Measurements from ENCODE around the gene EFHD2.

Gene EFHD2

DNA sequence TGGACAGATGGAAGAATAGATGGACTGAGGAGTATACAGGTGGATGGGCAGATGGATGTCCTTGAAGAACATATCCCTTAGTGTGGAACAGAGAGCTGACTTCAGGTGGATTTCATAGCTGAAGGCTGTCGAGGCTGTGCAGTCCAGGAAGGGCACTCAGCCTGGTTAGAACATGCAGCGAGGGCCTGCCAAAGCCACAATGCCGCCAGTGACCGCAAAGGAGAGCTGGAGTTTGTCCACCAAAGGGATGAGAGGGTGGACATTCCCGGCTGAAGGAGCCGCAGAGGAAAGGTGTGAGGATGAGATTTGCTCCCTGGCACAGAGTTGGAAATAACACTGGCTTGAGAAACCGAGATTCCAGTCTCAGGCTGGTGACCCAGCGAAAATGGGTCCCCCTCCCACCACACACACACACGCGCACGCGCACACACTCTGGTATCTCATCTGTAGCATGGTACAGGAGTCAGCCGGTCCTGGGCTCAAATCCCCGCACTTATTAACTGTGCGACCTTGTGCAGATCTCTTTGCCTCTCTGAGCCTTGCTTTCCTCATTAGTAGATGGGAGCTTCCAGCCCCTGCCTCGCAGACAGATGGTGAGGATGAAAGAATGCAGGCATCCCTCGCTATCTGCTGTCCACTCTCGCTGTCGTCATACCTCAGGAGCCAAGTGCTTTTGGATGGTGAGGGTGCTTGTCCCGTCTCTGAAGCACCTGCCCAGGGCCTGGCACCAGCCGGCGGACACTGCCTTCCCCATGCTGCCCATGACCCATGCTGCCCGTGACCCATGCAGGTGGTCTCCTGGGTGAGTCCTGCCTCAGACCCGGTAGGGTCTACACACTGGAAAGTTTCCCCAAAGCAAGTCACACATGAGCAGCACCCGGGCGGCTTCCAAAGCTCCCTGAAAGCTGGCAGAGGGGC lies 26.8 kb upstream of the EFHD2 start:
- Histone ChIP-seq H3K9me3 (ENCODE audit: insufficient read depth, low read depth, low read length) (no peaks in the 10 kb centered on the region), H3K4me1 (ENCODE audit: insufficient read depth, low read length, poor library complexity, severe bottlenecking) (no peaks in the 10 kb centered on the region), H3K79me2 (ENCODE audit: insufficient read depth, low read length) (no peaks in the 10 kb centered on the region), H3K27me3 (ENCODE audit: insufficient read depth, low read length, poor library complexity, severe bottlenecking) (no peaks in the 10 kb centered on the region), H3K4me2 (ENCODE audit: low read depth, low read length, poor library complexity, severe bottlenecking) (no peak overlapping the region), H4K20me1 (ENCODE audit: insufficient read depth, low read length, poor library complexity, severe bottlenecking) (no peaks in the 10 kb centered on the region), H3F3A (ENCODE audit: low read depth) (no peaks in the 10 kb centered on the region), H3K9ac (ENCODE audit: low read depth, low read length, poor library complexity, severe bottlenecking) (no peak overlapping the region), H3K9me2 (replicated peaks; ENCODE audit: low read depth, low read length) (no peaks in the 10 kb centered on the region), H2AFZ (ENCODE audit: low read length) (no peak overlapping the region), H3K4me3 (ENCODE audit: low read length, poor library complexity, severe bottlenecking) (no peak overlapping the region), H3K36me3 (ENCODE audit: insufficient read depth, low read length) (no peaks in the 10 kb centered on the region)
- no peak for TF ChIP-seq EZH2phosphoT487 (IDR thresholded peaks at IDR 0.05; ENCODE audit: borderline replicate concordance)
- TF ChIP-seq, protein P1, sequence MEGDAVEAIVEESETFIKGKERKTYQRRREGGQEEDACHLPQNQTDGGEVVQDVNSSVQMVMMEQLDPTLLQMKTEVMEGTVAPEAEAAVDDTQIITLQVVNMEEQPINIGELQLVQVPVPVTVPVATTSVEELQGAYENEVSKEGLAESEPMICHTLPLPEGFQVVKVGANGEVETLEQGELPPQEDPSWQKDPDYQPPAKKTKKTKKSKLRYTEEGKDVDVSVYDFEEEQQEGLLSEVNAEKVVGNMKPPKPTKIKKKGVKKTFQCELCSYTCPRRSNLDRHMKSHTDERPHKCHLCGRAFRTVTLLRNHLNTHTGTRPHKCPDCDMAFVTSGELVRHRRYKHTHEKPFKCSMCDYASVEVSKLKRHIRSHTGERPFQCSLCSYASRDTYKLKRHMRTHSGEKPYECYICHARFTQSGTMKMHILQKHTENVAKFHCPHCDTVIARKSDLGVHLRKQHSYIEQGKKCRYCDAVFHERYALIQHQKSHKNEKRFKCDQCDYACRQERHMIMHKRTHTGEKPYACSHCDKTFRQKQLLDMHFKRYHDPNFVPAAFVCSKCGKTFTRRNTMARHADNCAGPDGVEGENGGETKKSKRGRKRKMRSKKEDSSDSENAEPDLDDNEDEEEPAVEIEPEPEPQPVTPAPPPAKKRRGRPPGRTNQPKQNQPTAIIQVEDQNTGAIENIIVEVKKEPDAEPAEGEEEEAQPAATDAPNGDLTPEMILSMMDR (conservative IDR thresholded peaks at IDR 0.05; ENCODE audit: low read length): no peak

DNA sequence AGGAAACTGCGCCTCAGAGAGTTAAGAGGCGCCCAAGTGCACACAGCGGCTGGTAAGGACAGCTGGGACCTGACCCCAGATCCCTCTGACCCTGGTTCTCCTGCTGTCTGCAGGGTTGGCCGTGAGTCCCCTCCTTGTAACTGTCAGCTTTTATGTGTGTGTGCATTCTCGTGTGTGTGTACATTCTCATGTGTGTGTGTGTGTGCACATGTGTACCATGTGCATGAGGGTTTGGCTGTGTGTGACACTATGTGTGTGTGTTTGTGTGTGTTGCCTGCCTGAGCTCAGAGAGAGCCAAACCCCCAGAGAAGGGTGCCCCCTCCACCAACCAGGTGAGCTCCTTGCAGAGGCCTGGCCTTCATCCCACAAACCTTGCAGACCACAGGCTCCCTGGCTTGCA lies 25.9 kb upstream of the EFHD2 start:
- H4K20me1 ChIP-seq (ENCODE audit: insufficient read depth, low read length, poor library complexity, severe bottlenecking): no peaks in the 10 kb centered on the region
- H3K27me3 ChIP-seq (ENCODE audit: insufficient read depth, low read length, poor library complexity, severe bottlenecking): no peaks in the 10 kb centered on the region
- H3K79me2 ChIP-seq (ENCODE audit: insufficient read depth, low read length): no peaks in the 10 kb centered on the region
- H3F3A ChIP-seq (ENCODE audit: low read depth): no peaks in the 10 kb centered on the region
- H3K36me3 ChIP-seq (ENCODE audit: insufficient read depth, low read length): no peaks in the 10 kb centered on the region
- no peak overlapping the region for H3K4me3 ChIP-seq (ENCODE audit: low read length, poor library complexity, severe bottlenecking)
- no peak overlapping the region for H2AFZ ChIP-seq (ENCODE audit: low read length)
- no peaks in the 10 kb centered on the region for H3K4me1 ChIP-seq (ENCODE audit: insufficient read depth, low read length, poor library complexity, severe bottlenecking)
- no peaks in the 10 kb centered on the region for H3K9me2 ChIP-seq (replicated peaks; ENCODE audit: low read depth, low read length)
- H3K9ac ChIP-seq (ENCODE audit: low read depth, low read length, poor library complexity, severe bottlenecking): no peak overlapping the region
- no peak for TF ChIP-seq EZH2phosphoT487 (IDR thresholded peaks at IDR 0.05; ENCODE audit: borderline replicate concordance)
- TF ChIP-seq, protein P1 (conservative IDR thresholded peaks at IDR 0.05; ENCODE audit: low read length): no peak
- no peak overlapping the region for H3K4me2 ChIP-seq (ENCODE audit: low read depth, low read length, poor library complexity, severe bottlenecking)
- H3K9me3 ChIP-seq (ENCODE audit: insufficient read depth, low read depth, low read length): no peaks in the 10 kb centered on the region

GRCh38 chr1:15384301-15384901 lies 25.3 kb upstream of the EFHD2 start:
- no peak overlapping the region for H3K9ac ChIP-seq (ENCODE audit: low read depth, low read length, poor library complexity, severe bottlenecking)

More at GRCh38 chr1:15384301-15384901, 25.3 kb upstream of the EFHD2 start:
- H3F3A ChIP-seq (ENCODE audit: low read depth): no peaks in the 10 kb centered on the region
- no peaks in the 10 kb centered on the region for H3K9me2 ChIP-seq (replicated peaks; ENCODE audit: low read depth, low read length)
- H3K27me3 ChIP-seq (ENCODE audit: insufficient read depth, low read length, poor library complexity, severe bottlenecking): no peaks in the 10 kb centered on the region
- TF ChIP-seq, protein P1 (conservative IDR thresholded peaks at IDR 0.05; ENCODE audit: low read length): no peak
- TF ChIP-seq EZH2phosphoT487 (IDR thresholded peaks at IDR 0.05; ENCODE audit: borderline replicate concordance): no peak
- H3K9me3 ChIP-seq (ENCODE audit: insufficient read depth, low read depth, low read length): no peaks in the 10 kb centered on the region
- no peaks in the 10 kb centered on the region for H3K36me3 ChIP-seq (ENCODE audit: insufficient read depth, low read length)
- H3K4me2 ChIP-seq (ENCODE audit: low read depth, low read length, poor library complexity, severe bottlenecking): no peak overlapping the region
- no peaks in the 10 kb centered on the region for H4K20me1 ChIP-seq (ENCODE audit: insufficient read depth, low read length, poor library complexity, severe bottlenecking)
- no peak overlapping the region for H3K4me3 ChIP-seq (ENCODE audit: low read length, poor library complexity, severe bottlenecking)
- no peak overlapping the region for H2AFZ ChIP-seq (ENCODE audit: low read length)
- no peaks in the 10 kb centered on the region for H3K79me2 ChIP-seq (ENCODE audit: insufficient read depth, low read length)
- no peaks in the 10 kb centered on the region for H3K4me1 ChIP-seq (ENCODE audit: insufficient read depth, low read length, poor library complexity, severe bottlenecking)

All from Loucy (cell line).